ENCODE data around the gene PEX5L.

DNA sequence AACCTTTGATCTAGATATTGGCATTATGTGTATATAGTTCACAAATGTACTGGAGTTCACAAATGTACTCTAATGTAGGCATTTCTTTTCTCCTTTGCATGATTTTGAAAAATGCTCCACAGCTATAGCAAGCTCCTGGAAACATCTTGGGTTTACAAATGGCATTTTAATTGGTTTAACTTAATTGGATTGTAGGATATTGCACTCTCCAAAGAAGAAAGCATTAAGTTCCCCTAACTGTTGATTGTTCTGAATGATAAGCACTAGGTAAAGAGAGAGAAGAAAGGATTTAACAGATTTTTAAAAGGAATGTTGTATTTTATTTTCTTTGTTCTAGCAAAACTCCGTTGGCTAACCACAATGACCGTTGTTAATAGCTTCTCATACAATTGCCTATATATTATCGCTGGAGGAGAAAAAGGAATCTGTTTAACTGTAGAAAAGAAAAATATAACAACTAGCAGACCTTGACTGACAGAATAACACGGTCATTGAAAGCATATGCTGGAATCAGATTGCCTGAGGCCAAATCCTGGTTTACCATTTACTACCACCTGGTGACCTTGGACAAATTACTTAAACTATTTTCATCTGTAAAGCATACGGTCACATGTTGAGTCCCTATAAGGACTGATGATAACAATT lies 170.8 kb downstream of the PEX5L start:
- TF ChIP-seq, protein P1, sequence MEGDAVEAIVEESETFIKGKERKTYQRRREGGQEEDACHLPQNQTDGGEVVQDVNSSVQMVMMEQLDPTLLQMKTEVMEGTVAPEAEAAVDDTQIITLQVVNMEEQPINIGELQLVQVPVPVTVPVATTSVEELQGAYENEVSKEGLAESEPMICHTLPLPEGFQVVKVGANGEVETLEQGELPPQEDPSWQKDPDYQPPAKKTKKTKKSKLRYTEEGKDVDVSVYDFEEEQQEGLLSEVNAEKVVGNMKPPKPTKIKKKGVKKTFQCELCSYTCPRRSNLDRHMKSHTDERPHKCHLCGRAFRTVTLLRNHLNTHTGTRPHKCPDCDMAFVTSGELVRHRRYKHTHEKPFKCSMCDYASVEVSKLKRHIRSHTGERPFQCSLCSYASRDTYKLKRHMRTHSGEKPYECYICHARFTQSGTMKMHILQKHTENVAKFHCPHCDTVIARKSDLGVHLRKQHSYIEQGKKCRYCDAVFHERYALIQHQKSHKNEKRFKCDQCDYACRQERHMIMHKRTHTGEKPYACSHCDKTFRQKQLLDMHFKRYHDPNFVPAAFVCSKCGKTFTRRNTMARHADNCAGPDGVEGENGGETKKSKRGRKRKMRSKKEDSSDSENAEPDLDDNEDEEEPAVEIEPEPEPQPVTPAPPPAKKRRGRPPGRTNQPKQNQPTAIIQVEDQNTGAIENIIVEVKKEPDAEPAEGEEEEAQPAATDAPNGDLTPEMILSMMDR (conservative IDR thresholded peaks at IDR 0.05 in 1 of 2, IDR thresholded peaks at IDR 0.05 in 1 of 2; ENCODE audit: low read depth in 1 of 2, low read length in 2 of 2) = no peak
- TF ChIP-seq EZH2 (IDR thresholded peaks at IDR 0.05; ENCODE audit: low read length, missing control alignments) = no peak

Data from fibroblast of lung (primary cell).